Pancreas (tissue), 10 donors: Measurements from ENCODE around the gene ARHGEF38. TPM values are rescaled to one million over a fixed set of nuclear protein-coding genes. Genes with fewer than 3 reads are reported as not detected.

Experiments used
- ATAC-seq, 4 donors: fragments of 200-7000 bp; cut with Tn5 transposase; one replicate each; pipeline versions ENCODE4 v1.8.0 to v1.9.1; 2020; ENCODE audit warnings: mild to moderate bottlenecking in 4 of 4, moderate library complexity in 4 of 4
- DNase-seq, 6 donors: peaks; one replicate each; pipeline ENCODE4 v3.0.0-alpha.2; 2020
- FAIRE-seq: peaks from 2 replicates; lab custom pipeline; 2012; peaks lifted over from hg19 to GRCh38; lab: Jason Lieb, UNC
- H3K27ac ChIP-seq, 4 donors: fragments of 200-600 bp; sonication (generic); 1 replicate in 3 of 4; 2 replicates in 1 of 4; pipeline versions ENCODE4 v1.5.0 to v1.8.0; 2020
- H3K27me3 ChIP-seq, 4 donors: fragments of 200-600 bp; one replicate each; pipeline ENCODE4 v1.8.0; 2021
- H3K36me3 ChIP-seq, 3 donors: fragments of 200-600 bp; sonication (generic) in 1 of 3; one replicate each; pipeline versions ENCODE4 v1.5.0 to v1.8.0; 2020 to 2021
- H3K4me1 ChIP-seq, 3 donors: fragments of 200-600 bp; one replicate each; pipeline ENCODE4 v1.8.0; 2021
- H3K4me3 ChIP-seq, 4 donors: fragments of 200-600 bp; sonication (generic) in 2 of 4; one replicate each; pipeline versions ENCODE4 v1.5.0 to v1.8.0; 2020 to 2021
- H3K9me3 ChIP-seq, 4 donors: fragments of 200-600 bp; one replicate each; pipeline ENCODE4 v1.8.0; 2021
- CTCF ChIP-seq, 4 donors: fragments of 200-600 bp; sonication (generic) in 3 of 4; IDR thresholded peaks; one replicate each; pipeline versions ENCODE4 v1.5.0 to v1.8.0; 2021; ENCODE audit warnings: antibody characterized with exemption in 4 of 4
- WGBS, 2 donors: extraction: QIAGEN DNeasy Blood & Tissue Kit; methylation state at CpG; one replicate each; pipeline ENCODE4 v1.1.7; 2013; 5-methylcytosine and 5-hydroxymethylcytosine counted together
- intact Hi-C, 3 donors: fragments of 100-400 bp; cut with DNase I; formaldehyde crosslinking; loops; one replicate each; pipeline versions ENCODE4 v1.11.1 to v1.14.2; 2022
- polyA plus RNA-seq, 2 donors: library from polyadenylated mRNA; stranded (reverse); fragments of 200-250 nt; gene quantifications; one replicate each; pipeline ENCODE4 v1.2.3, GENCODE V29; 2013
- total RNA-seq, 6 donors: library from RNA; stranded (reverse); fragmentation: NEBNext Ultra II Directional in 4 of 6; extraction: Animal tissue kit (Norgen Biotek cat#: 25700) in 4 of 6; gene quantifications; one replicate each; pipeline versions ENCODE4 v1.2.1 to v1.2.4, GENCODE V29; 2021 to 2023
- donor health status: healthy with polysubstance abuse.
- donor health status: DM: no; HTN: no; CAD: no; lungs with moderate emphysema.
- donor health status: DM: no; HTN: no; CAD: no.
- donor health status: control.
- donor health status: control.
- donor health status: Bipolar disorder and iron deficiency.
- donor health status: DM: yes; HTN: yes; CAD: no.
- donor health status: DM: no; HTN: no; CAD: no.
- donor health status: DM: no; HTN: no; CAD: no.
- donor health status: DM: yes; HTN: yes; CAD: no.

The ARHGEF38 gene
- total and polyA plus RNA-seq, 8 donors, result 5.0 to 19.2 (median 8.2) TPM

GRCh38 chr4:105622269-105622668, 69.8 kb downstream of the ARHGEF38 start:
- no peaks in the 10 kb centered on the region for H3K9me3 ChIP-seq
- ATAC-seq (no peak), DNase-seq (no peak), FAIRE-seq (no peak)
- H3K4me1 ChIP-seq, result peaks cover 11 to 44% (median 40%) of the 10 kb centered on the region in 3 donors
- 99 to 100% methylated on average over 4 of the region's 4 CpGs for WGBS, 2 donors
- TF ChIP-seq CTCF (IDR thresholded peaks at IDR 0.05), result no peak
- H3K36me3 ChIP-seq, result no peaks in the 10 kb centered on the region
- no peaks in the 10 kb centered on the region for H3K27me3 ChIP-seq
- H3K4me3 ChIP-seq, result no peak overlapping the region
- intact Hi-C loops, result no loop called here
- no peak overlapping the region for H3K27ac ChIP-seq

DNA sequence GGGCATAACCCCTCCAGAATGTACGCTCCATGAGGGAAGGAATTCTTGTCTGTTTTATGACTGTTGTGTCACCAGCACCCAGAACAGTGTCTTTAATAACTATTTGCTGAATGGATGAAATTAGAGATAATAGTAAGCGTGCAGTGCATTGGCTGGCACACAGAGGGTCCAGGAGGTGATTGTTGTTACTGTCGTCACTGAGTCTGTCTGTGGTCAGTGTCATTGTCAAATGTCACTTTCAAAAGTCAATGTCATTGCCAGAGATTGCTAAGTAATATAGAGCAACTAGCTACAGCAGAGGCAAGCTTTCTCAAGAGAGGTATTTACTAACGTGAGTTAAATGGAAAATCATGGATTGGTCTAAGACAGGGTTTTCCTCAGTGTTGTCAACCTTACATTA, 70.7 kb downstream of the ARHGEF38 start:
- H3K27ac ChIP-seq, result no peak overlapping the region
- ATAC-seq (no peak), DNase-seq (no peak), FAIRE-seq (no peak)
- H3K4me3 ChIP-seq, result no peak overlapping the region
- no peaks in the 10 kb centered on the region for H3K36me3 ChIP-seq
- TF ChIP-seq CTCF (IDR thresholded peaks at IDR 0.05), result no peak
- no peaks in the 10 kb centered on the region for H3K27me3 ChIP-seq
- 93 to 96% methylated on average over 4 of the region's 4 CpGs for WGBS, 2 donors
- peaks cover 11 to 41% (median 35%) of the 10 kb centered on the region in 3 donors for H3K4me1 ChIP-seq
- intact Hi-C loops, result no loop called here
- H3K9me3 ChIP-seq, result no peaks in the 10 kb centered on the region

- FAIRE-seq (no peak), ATAC-seq (peak; percentile 27 to 64 (median 44)), DNase-seq (peak in 4 of 6 donors; percentile 19 to 40 (median 34))
- H3K4me1 ChIP-seq, result peaks cover 9 to 28% (median 24%) of the 10 kb centered on the region in 3 donors
- no peak overlapping the region for H3K4me3 ChIP-seq
- H3K9me3 ChIP-seq, result no peaks in the 10 kb centered on the region
- H3K36me3 ChIP-seq, result no peaks in the 10 kb centered on the region
- 30 to 33% methylated on average over 4 of the region's 4 CpGs for WGBS, 2 donors
- intact Hi-C loops, result no loop called here
- H3K27ac ChIP-seq, result no peak overlapping the region
- no peaks in the 10 kb centered on the region for H3K27me3 ChIP-seq
- no peak for TF ChIP-seq CTCF (IDR thresholded peaks at IDR 0.05)
Measured at GRCh38 chr4:105624530-105624929, 72.1 kb downstream of the ARHGEF38 start.

- WGBS, 2 donors, result 90 to 100% methylated on average over 1 of the region's 1 CpG
- intact Hi-C loops, result no loop called here
- Histone ChIP-seq H3K4me1 (peaks cover 2 to 21% (median 17%) of the 10 kb centered on the region in 3 donors), H3K27ac (no peak overlapping the region), H3K9me3 (no peaks in the 10 kb centered on the region), H3K27me3 (no peaks in the 10 kb centered on the region), H3K36me3 (no peaks in the 10 kb centered on the region), H3K4me3 (no peak overlapping the region)
- DNase-seq (no peak), FAIRE-seq (no peak), ATAC-seq (no peak)
- no peak for TF ChIP-seq CTCF (IDR thresholded peaks at IDR 0.05)
Measured at GRCh38 chr4:105625214-105625613, 72.8 kb downstream of the ARHGEF38 start.

- no peak overlapping the region for H3K4me3 ChIP-seq
- peaks cover 0 to 11% (median 9%) of the 10 kb centered on the region in 3 donors for H3K4me1 ChIP-seq
- no peaks in the 10 kb centered on the region for H3K36me3 ChIP-seq
- no peak for FAIRE-seq
- H3K27me3 ChIP-seq, result no peaks in the 10 kb centered on the region
- no peaks in the 10 kb centered on the region for H3K9me3 ChIP-seq
- 76% methylated on average over 2 of the region's 2 CpGs for WGBS, 2 donors
- intact Hi-C loops, result no loop called here
- H3K27ac ChIP-seq, result no peak overlapping the region
- ATAC-seq, result no peak
- no peak for DNase-seq
- no peak for TF ChIP-seq CTCF (IDR thresholded peaks at IDR 0.05)
Measured at GRCh38 chr4:105626846-105627245, 74.4 kb downstream of the ARHGEF38 start.
